ENCODE results near the gene DRG1. TPM values are rescaled to one million over a fixed set of nuclear protein-coding genes. Genes with fewer than 3 reads are reported as not detected.
"Not testable (repeated sequence)": the region's sequence is repeated elsewhere in the genome, so short reads cannot be mapped to it uniquely, and the experiment has no call there.

DRG1 gene
- total RNA-seq, 1 experiment from 2014 or later = 116 TPM

- Histone ChIP-seq H3K4me3 (ENCODE audit: low read depth, low read length, poor library complexity, severe bottlenecking) (no peak overlapping the region), H3K36me3 (ENCODE audit: insufficient read depth, low read length, poor library complexity, severe bottlenecking) (peaks cover 18% of the 10 kb centered on the region), H3K27ac (ENCODE audit: low read depth, low read length, poor library complexity, severe bottlenecking) (no peak overlapping the region), H3K9me3 (ENCODE audit: low read depth, low read length, poor library complexity, severe bottlenecking) (no peaks in the 10 kb centered on the region), H3K27me3 (replicated peaks; ENCODE audit: insufficient read depth, low read depth, low read length, poor library complexity) (no peaks in the 10 kb centered on the region), H3K4me1 (ENCODE audit: insufficient read depth, low read length, poor library complexity, severe bottlenecking) (peaks cover 6% of the 10 kb centered on the region)
- no TSS peak for BruUV-seq (replicated peaks)
- TF ChIP-seq CTCF (conservative IDR thresholded peaks at IDR 0.05; ENCODE audit: low read depth, low read length) (no peak), EZH2 (IDR thresholded peaks at IDR 0.05; ENCODE audit: borderline replicate concordance, low read depth, low read length, poor library complexity, severe bottlenecking) (no peak)
- no peak for DNase-seq (ENCODE audit: low spot score)
- intact Hi-C loops (cut with micrococcal nuclease; ENCODE audit: unreplicated experiment) = no loop called here
- ChIA-PET CTCF (no interaction called here), POLR2A (ENCODE audit: low non-redundant PET) (no interaction called here)
Measured at GRCh38 chr22:31398231-31398630, 1.2 kb upstream of the DRG1 start.

GRCh38 chr22:31400023-31400397, 606 bp downstream of the DRG1 start:
- intact Hi-C loops (cut with micrococcal nuclease; ENCODE audit: unreplicated experiment) = no loop called here
- H3K27ac ChIP-seq (ENCODE audit: low read depth, low read length, poor library complexity, severe bottlenecking) = peak overlapping the region; percentile 94
- ChIA-PET CTCF (no interaction called here), POLR2A (ENCODE audit: low non-redundant PET) (no interaction called here)
- TF ChIP-seq CTCF (conservative IDR thresholded peaks at IDR 0.05; ENCODE audit: low read depth, low read length) = no peak
- no peak for TF ChIP-seq EZH2 (IDR thresholded peaks at IDR 0.05; ENCODE audit: borderline replicate concordance, low read depth, low read length, poor library complexity, severe bottlenecking)
- peaks cover 6% of the 10 kb centered on the region for H3K4me1 ChIP-seq (ENCODE audit: insufficient read depth, low read length, poor library complexity, severe bottlenecking)
- BruUV-seq (replicated peaks) = TSS peak; percentile 67
- peak overlapping the region; percentile 91 for H3K4me3 ChIP-seq (ENCODE audit: low read depth, low read length, poor library complexity, severe bottlenecking)
- H3K36me3 ChIP-seq (ENCODE audit: insufficient read depth, low read length, poor library complexity, severe bottlenecking) = peaks cover 36% of the 10 kb centered on the region
- no peaks in the 10 kb centered on the region for H3K9me3 ChIP-seq (ENCODE audit: low read depth, low read length, poor library complexity, severe bottlenecking)
- no peak for DNase-seq (ENCODE audit: low spot score)
- no peaks in the 10 kb centered on the region for H3K27me3 ChIP-seq (replicated peaks; ENCODE audit: insufficient read depth, low read depth, low read length, poor library complexity)

GRCh38 chr22:31402350-31402749, 2.9 kb downstream of the DRG1 start:
- H3K4me1 ChIP-seq (ENCODE audit: insufficient read depth, low read length, poor library complexity, severe bottlenecking); H3K9me3 ChIP-seq (ENCODE audit: low read depth, low read length, poor library complexity, severe bottlenecking); H3K27ac ChIP-seq (ENCODE audit: low read depth, low read length, poor library complexity, severe bottlenecking); H3K4me3 ChIP-seq (ENCODE audit: low read depth, low read length, poor library complexity, severe bottlenecking); intact Hi-C loops (cut with micrococcal nuclease; ENCODE audit: unreplicated experiment); H3K27me3 ChIP-seq (replicated peaks; ENCODE audit: insufficient read depth, low read depth, low read length, poor library complexity); CTCF ChIA-PET; BruUV-seq (replicated peaks); DNase-seq (ENCODE audit: low spot score): not testable (repeated sequence)
- H3K36me3 ChIP-seq (ENCODE audit: insufficient read depth, low read length, poor library complexity, severe bottlenecking) = peaks cover 49% of the 10 kb centered on the region
- POLR2A ChIA-PET (ENCODE audit: low non-redundant PET) = interaction anchor here (0.6 to 0.7 kb wide), 2 partner anchors 72 to 647 kb away, joined by 9 to 17 read pairs; no protein-coding TSS in a partner anchor

- H3K27me3 ChIP-seq (replicated peaks; ENCODE audit: insufficient read depth, low read depth, low read length, poor library complexity) = no peaks in the 10 kb centered on the region
- intact Hi-C loops (cut with micrococcal nuclease; ENCODE audit: unreplicated experiment) = no loop called here
- CTCF ChIA-PET = no interaction called here
- H3K9me3 ChIP-seq (ENCODE audit: low read depth, low read length, poor library complexity, severe bottlenecking) = no peaks in the 10 kb centered on the region
- no TSS peak for BruUV-seq (replicated peaks)
- peaks cover 77% of the 10 kb centered on the region for H3K36me3 ChIP-seq (ENCODE audit: insufficient read depth, low read length, poor library complexity, severe bottlenecking)
- no peak overlapping the region for H3K4me3 ChIP-seq (ENCODE audit: low read depth, low read length, poor library complexity, severe bottlenecking)
- H3K4me1 ChIP-seq (ENCODE audit: insufficient read depth, low read length, poor library complexity, severe bottlenecking) = no peaks in the 10 kb centered on the region
- DNase-seq (ENCODE audit: low spot score) = no peak
- no peak overlapping the region for H3K27ac ChIP-seq (ENCODE audit: low read depth, low read length, poor library complexity, severe bottlenecking)
- TF ChIP-seq EZH2 (IDR thresholded peaks at IDR 0.05; ENCODE audit: borderline replicate concordance, low read depth, low read length, poor library complexity, severe bottlenecking) = no peak
- TF ChIP-seq CTCF (conservative IDR thresholded peaks at IDR 0.05; ENCODE audit: low read depth, low read length) = no peak
- POLR2A ChIA-PET (ENCODE audit: low non-redundant PET) = no interaction called here
Measured at GRCh38 chr22:31425331-31426050, 26.1 kb downstream of the DRG1 start.

Data from A673 (cell line).